H9 (cell line): ENCODE data around the gene ITPR2. TPM values are rescaled to one million over a fixed set of nuclear protein-coding genes. Genes with fewer than 3 reads are reported as not detected.
A peak's percentile ranks its signal among the peaks of the same experiment; 100 is the strongest.

Experiments used
- DNase-seq: peaks from one replicate; pipeline ENCODE4 v3.0.0-alpha.2; 2017
- H2AFZ ChIP-seq: one replicate; pipeline ENCODE4 v1.6.1; 2013; ENCODE audit warnings: mild to moderate bottlenecking, low read length, control low read depth, moderate library complexity
- H2AK5ac ChIP-seq: 2 replicates; pipeline ENCODE4 v1.6.1; 2013; ENCODE audit warnings: low read length, control low read depth, mixed read lengths; ENCODE audit not compliant: insufficient read length
- H2BK120ac ChIP-seq: one replicate; pipeline ENCODE4 v1.6.1; 2013; ENCODE audit warnings: low read depth, mild to moderate bottlenecking, low read length, control low read depth, inconsistent platforms; ENCODE audit not compliant: poor library complexity, severe bottlenecking
- H2BK12ac ChIP-seq: 2 replicates; pipeline ENCODE4 v1.6.1; 2013; ENCODE audit warnings: low read length, control low read depth, mixed read lengths, low read depth; ENCODE audit not compliant: insufficient read length
- H2BK15ac ChIP-seq: 2 replicates; pipeline ENCODE4 v1.6.1; 2013; ENCODE audit warnings: low read depth, low read length, control low read depth
- H2BK20ac ChIP-seq: one replicate; pipeline ENCODE4 v1.6.1; 2013; ENCODE audit warnings: low read depth, mild to moderate bottlenecking, low read length, control low read depth, inconsistent platforms; ENCODE audit not compliant: poor library complexity, severe bottlenecking
- H2BK5ac ChIP-seq: 2 replicates; pipeline ENCODE4 v1.6.1; 2013; ENCODE audit warnings: low read length, control low read depth, mixed read lengths; ENCODE audit not compliant: insufficient read length
- H3K14ac ChIP-seq: 2 replicates; pipeline ENCODE4 v1.6.1; 2013; ENCODE audit warnings: low read length, control low read depth; ENCODE audit not compliant: insufficient read depth
- H3K18ac ChIP-seq: 2 replicates; pipeline ENCODE4 v1.6.1; 2013; ENCODE audit warnings: low read depth, mild to moderate bottlenecking, mixed read lengths, low read length, control low read depth; ENCODE audit not compliant: insufficient read length
- H3K23ac ChIP-seq: 2 replicates; pipeline ENCODE4 v1.6.1; 2013; ENCODE audit warnings: low read length, control low read depth, mixed read lengths, low read depth; ENCODE audit not compliant: insufficient read length
- H3K23me2 ChIP-seq: 2 replicates; pipeline ENCODE4 v1.6.1; 2013; ENCODE audit warnings: low read depth, mild to moderate bottlenecking, mixed read lengths, low read length, control low read depth; ENCODE audit not compliant: insufficient read length, poor library complexity, severe bottlenecking
- H3K27ac ChIP-seq: 2 replicates; pipeline ENCODE4 v1.5.1; 2013; ENCODE audit warnings: low read length, control low read depth, mixed read lengths, low read depth; ENCODE audit not compliant: insufficient read length
- H3K27me3 ChIP-seq: 2 replicates; pipeline ENCODE4 v1.6.1; 2013; ENCODE audit warnings: low read length, control low read depth, inconsistent platforms; ENCODE audit not compliant: insufficient read depth
- H3K4ac ChIP-seq: 2 replicates; pipeline ENCODE4 v1.6.1; 2013; ENCODE audit warnings: low read depth, mild to moderate bottlenecking, control low read depth, inconsistent platforms, low read length, moderate library complexity
- H3K4me1 ChIP-seq: 2 replicates; pipeline ENCODE4 v1.6.1; 2013; ENCODE audit warnings: low read length, control low read depth, inconsistent platforms; ENCODE audit not compliant: insufficient read depth
- H3K4me2 ChIP-seq: 2 replicates; pipeline ENCODE4 v1.6.1; 2013; ENCODE audit warnings: low read length, control low read depth, mixed read lengths; ENCODE audit not compliant: insufficient read length, insufficient read depth
- H3K56ac ChIP-seq: 2 replicates; pipeline ENCODE4 v1.6.1; 2013; ENCODE audit warnings: low read depth, mild to moderate bottlenecking, mixed read lengths, low read length, control low read depth; ENCODE audit not compliant: insufficient read length
- H3K79me1 ChIP-seq: 2 replicates; pipeline ENCODE4 v1.6.1; 2013; ENCODE audit warnings: low read depth, mild to moderate bottlenecking, moderate library complexity, low read length, control low read depth, inconsistent platforms; ENCODE audit not compliant: insufficient read depth, poor library complexity, severe bottlenecking
- H3K79me2 ChIP-seq: 2 replicates; pipeline ENCODE4 v1.6.1; 2013; ENCODE audit warnings: low read length, control low read depth, inconsistent platforms; ENCODE audit not compliant: insufficient read depth
- H3K9ac ChIP-seq: 2 replicates; pipeline ENCODE4 v1.6.1; 2013; ENCODE audit warnings: low read length, control low read depth, mixed read lengths; ENCODE audit not compliant: insufficient read length; ENCODE audit errors: extremely low read depth
- H3K9me3 ChIP-seq: one replicate; pipeline ENCODE4 v1.6.1; 2013; ENCODE audit warnings: low read depth, low read length, inconsistent platforms; ENCODE audit not compliant: control insufficient read depth
- H3T11ph ChIP-seq: one replicate; pipeline ENCODE4 v1.6.1; 2013; ENCODE audit warnings: mild to moderate bottlenecking, low read length, control low read depth, inconsistent platforms
- H4K20me1 ChIP-seq: one replicate; pipeline ENCODE4 v1.6.1; 2013; ENCODE audit not compliant: control insufficient read depth, insufficient read length, insufficient read depth
- H4K5ac ChIP-seq: 2 replicates; pipeline ENCODE4 v1.6.1; 2013; ENCODE audit warnings: low read depth, mild to moderate bottlenecking, mixed read lengths, low read length, control low read depth; ENCODE audit not compliant: insufficient read length
- H4K8ac ChIP-seq: replicated peaks from 2 replicates; pipeline ENCODE4 v1.6.1; 2013; ENCODE audit warnings: low read length, control low read depth, mixed read lengths, low read depth; ENCODE audit not compliant: insufficient read length
- H4K91ac ChIP-seq: 2 replicates; pipeline ENCODE4 v1.6.1; 2013; ENCODE audit warnings: low read depth, mild to moderate bottlenecking, moderate library complexity, mixed read lengths, low read length, control low read depth; ENCODE audit not compliant: insufficient read length
- H3K27ac Mint-ChIP-seq, 3 experiments: 2 replicates in 2 of 3; 3 replicates in 1 of 3; pipeline ENCODE4 v1.8.0; 2020 to 2021; ENCODE audit warnings: mixed read lengths in 3 of 3, mild to moderate bottlenecking in 1 of 3, moderate library complexity in 1 of 3
- H3K27me3 Mint-ChIP-seq: 2 replicates; pipeline ENCODE4 v1.8.0; 2021; ENCODE audit warnings: low read depth, mild to moderate bottlenecking, moderate library complexity, mixed read lengths
- H3K36me3 Mint-ChIP-seq, 3 experiments: 2 replicates in 2 of 3; 3 replicates in 1 of 3; pipeline ENCODE4 v1.8.0; 2020 to 2021; ENCODE audit warnings: low read depth in 3 of 3, mixed read lengths in 3 of 3; ENCODE audit not compliant: insufficient read depth in 1 of 3
- H3K4me1 Mint-ChIP-seq, 2 experiments: 2 replicates each; pipeline ENCODE4 v1.8.0; 2020; ENCODE audit warnings: mixed read lengths in 2 of 2
- H3K4me3 Mint-ChIP-seq, 2 experiments: 2 replicates in 1 of 2; 3 replicates in 1 of 2; pipeline ENCODE4 v1.8.0; 2020 to 2021; ENCODE audit warnings: mild to moderate bottlenecking in 2 of 2, mixed read lengths in 2 of 2, moderate library complexity in 1 of 2
- H3K9me3 Mint-ChIP-seq, 2 experiments: 2 replicates in 1 of 2; 3 replicates in 1 of 2; pipeline ENCODE4 v1.8.0; 2020; ENCODE audit warnings: mild to moderate bottlenecking in 2 of 2, mixed read lengths in 2 of 2, moderate library complexity in 1 of 2
- WGBS: extraction: QIAGEN DNeasy Blood & Tissue Kit; methylation state at CpG from one replicate; pipeline ENCODE4 v1.1.7; 2013; ENCODE audit warnings: missing lambda C conversion rate, low lambda C conversion rate, mixed read lengths; ENCODE audit not compliant: insufficient read length; ENCODE audit errors: extremely low coverage; 5-methylcytosine and 5-hydroxymethylcytosine counted together
- total RNA-seq: library from RNA; stranded (reverse); gene quantifications from 2 replicates; pipeline ENCODE4 v1.2.1, GENCODE V29; 2021
- TF ChIP-seq, protein P1 (sequence below): fragments of 200-600 bp; sonication (generic); conservative IDR thresholded peaks from 3 replicates; pipeline ENCODE4 v1.8.0; 2021; ENCODE audit warnings: antibody characterized with exemption, mild to moderate bottlenecking

ITPR2 gene
- total RNA-seq, 1 experiment from 2014 or later = 14.8 TPM

DNA sequence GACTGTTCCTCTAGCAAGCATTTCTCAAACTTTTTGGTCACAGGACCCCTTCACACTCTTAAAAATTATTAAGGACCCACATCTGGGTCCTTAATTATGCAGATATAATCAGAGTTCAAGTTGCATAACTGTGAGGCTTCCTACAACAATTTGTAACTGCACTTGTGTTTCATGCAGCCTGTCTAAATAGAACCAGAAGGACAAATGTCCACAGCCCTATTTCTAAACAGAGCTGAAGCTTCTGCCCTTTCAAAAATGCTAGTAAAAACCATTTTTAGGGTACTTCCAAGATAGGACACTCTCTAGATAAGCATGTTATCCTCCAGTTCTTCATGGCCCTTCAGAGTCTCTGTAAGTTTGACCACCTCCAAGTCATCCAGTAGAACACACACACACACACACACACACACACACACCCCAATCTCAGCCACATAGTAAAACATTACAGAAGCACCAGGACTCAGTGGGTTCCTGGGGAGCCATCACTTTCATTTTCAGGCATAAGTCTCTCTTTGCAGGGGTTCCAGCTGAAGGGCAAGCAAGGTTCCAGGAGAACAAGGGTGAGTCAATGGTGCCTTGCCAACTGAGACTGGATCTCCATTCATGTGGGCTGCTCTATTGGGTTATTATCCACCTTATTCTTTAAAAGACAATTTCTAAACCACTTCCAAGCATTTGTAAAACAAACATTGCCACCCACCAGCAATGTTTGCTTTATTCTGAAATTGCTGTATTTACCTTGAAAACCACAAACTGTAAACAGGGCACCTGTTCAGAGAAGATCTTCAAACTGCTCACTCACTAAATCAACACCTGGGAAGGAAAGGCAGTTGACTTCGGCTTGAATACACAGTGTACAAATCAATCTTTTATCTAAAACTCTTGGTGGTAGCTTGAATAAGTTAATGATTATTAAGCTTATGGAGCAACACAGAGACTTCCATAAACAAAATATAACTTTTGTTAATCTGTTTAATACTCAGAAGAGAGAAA, 64.1 kb downstream of the ITPR2 start:
- H2BK12ac ChIP-seq = no peak overlapping the region
- H2BK20ac ChIP-seq = no peak overlapping the region
- H2AFZ ChIP-seq = no peak overlapping the region
- no peak overlapping the region for H2AK5ac ChIP-seq
- no peak overlapping the region for H3K23ac ChIP-seq
- H2BK5ac ChIP-seq = no peak overlapping the region
- H3K4me1 Mint-ChIP-seq = 0 out of 4 replicates have a peak, but pooled peaks cover 3 to 4% of the 10 kb centered on the region in 2 experiments
- no peak overlapping the region for H3K4me3 Mint-ChIP-seq
- H3K27me3 Mint-ChIP-seq = no peaks in the 10 kb centered on the region
- no peak overlapping the region for H2BK15ac ChIP-seq
- H3K4me1 ChIP-seq = no peaks in the 10 kb centered on the region; the same call in 1 of the 2 replicates
- peak overlapping the region in 1 of 3 experiments; percentile 19; a peak in 1 of 7 replicates for H3K27ac Mint-ChIP-seq
- H3K9me3 Mint-ChIP-seq = no peaks in the 10 kb centered on the region; a peak in 1 of 5 replicates
- no peak overlapping the region for H2BK120ac ChIP-seq
- H3K23me2 ChIP-seq = no peaks in the 10 kb centered on the region
- no peak overlapping the region for H3K56ac ChIP-seq
- no peak overlapping the region for H3K4ac ChIP-seq
- no peaks in the 10 kb centered on the region for H3K79me1 ChIP-seq
- WGBS = no CpG with 5 or more reads among the region's 1 CpG
- TF ChIP-seq, protein P1, sequence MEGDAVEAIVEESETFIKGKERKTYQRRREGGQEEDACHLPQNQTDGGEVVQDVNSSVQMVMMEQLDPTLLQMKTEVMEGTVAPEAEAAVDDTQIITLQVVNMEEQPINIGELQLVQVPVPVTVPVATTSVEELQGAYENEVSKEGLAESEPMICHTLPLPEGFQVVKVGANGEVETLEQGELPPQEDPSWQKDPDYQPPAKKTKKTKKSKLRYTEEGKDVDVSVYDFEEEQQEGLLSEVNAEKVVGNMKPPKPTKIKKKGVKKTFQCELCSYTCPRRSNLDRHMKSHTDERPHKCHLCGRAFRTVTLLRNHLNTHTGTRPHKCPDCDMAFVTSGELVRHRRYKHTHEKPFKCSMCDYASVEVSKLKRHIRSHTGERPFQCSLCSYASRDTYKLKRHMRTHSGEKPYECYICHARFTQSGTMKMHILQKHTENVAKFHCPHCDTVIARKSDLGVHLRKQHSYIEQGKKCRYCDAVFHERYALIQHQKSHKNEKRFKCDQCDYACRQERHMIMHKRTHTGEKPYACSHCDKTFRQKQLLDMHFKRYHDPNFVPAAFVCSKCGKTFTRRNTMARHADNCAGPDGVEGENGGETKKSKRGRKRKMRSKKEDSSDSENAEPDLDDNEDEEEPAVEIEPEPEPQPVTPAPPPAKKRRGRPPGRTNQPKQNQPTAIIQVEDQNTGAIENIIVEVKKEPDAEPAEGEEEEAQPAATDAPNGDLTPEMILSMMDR = no peak
- no peak overlapping the region for H3T11ph ChIP-seq
- H3K36me3 Mint-ChIP-seq = peaks cover 0 to 1% (median 0%) of the 10 kb centered on the region in 3 experiments; a peak in 1 of 7 replicates
- H3K27me3 ChIP-seq = no peaks in the 10 kb centered on the region
- H3K9ac ChIP-seq = no peak overlapping the region
- H3K27ac ChIP-seq = no peak overlapping the region
- H4K5ac ChIP-seq = no peak overlapping the region
- H4K91ac ChIP-seq = no peak overlapping the region
- no peak overlapping the region for H3K14ac ChIP-seq
- no peak overlapping the region for H3K18ac ChIP-seq
- no peak overlapping the region for H3K4me2 ChIP-seq
- DNase-seq = no peak
- no peaks in the 10 kb centered on the region for H3K9me3 ChIP-seq
- H4K20me1 ChIP-seq = no peaks in the 10 kb centered on the region
- no peaks in the 10 kb centered on the region for H3K79me2 ChIP-seq
- H4K8ac ChIP-seq = no peak overlapping the region
